Naive thymus-derived CD4-positive, alpha-beta T cell (primary cell): Measurements from ENCODE around the gene FNTB. TPM values are rescaled to one million over a fixed set of nuclear protein-coding genes. Genes with fewer than 3 reads are reported as not detected.

ENCODE experiments used
- ATAC-seq: fragments of 150-1000 bp; cut with Tn5 transposase; 2 replicates; pipeline ENCODE4 v1.10.0; 2021; ENCODE audit warnings: mild to moderate bottlenecking, moderate library complexity
- CTCF ChIA-PET: fragments of 350-600 bp; sonication (Branson Sonifier 250); formaldehyde crosslinking; loops from one replicate; lab custom pipeline; 2021; ENCODE audit warnings: antibody characterized with exemption; lab: Charles Lee
- POLR2A ChIA-PET: fragments of 350-600 bp; sonication (Branson Sonifier 250); formaldehyde crosslinking; loops from one replicate; lab custom pipeline; 2021; ENCODE audit warnings: antibody characterized with exemption, inconsistent platforms; lab: Charles Lee
- DNase-seq, 9 donors: peaks; one replicate each; pipeline versions ENCODE4 v3.0.0 to v3.0.0-alpha.2; 2020 to 2022; ENCODE audit warnings: mixed read lengths in 1 of 9
- H3K27ac ChIP-seq: one replicate; pipeline ENCODE4 v1.7.0; 2013; ENCODE audit warnings: mild to moderate bottlenecking, low read depth, low read length, moderate library complexity
- H3K27me3 ChIP-seq, 2 donors: one replicate each; pipeline ENCODE4 v1.7.0; 2013; ENCODE audit warnings: low read length in 2 of 2, mild to moderate bottlenecking in 2 of 2, moderate library complexity in 2 of 2; ENCODE audit not compliant: control insufficient read depth in 2 of 2, insufficient read depth in 2 of 2
- H3K36me3 ChIP-seq, 3 experiments: 1 replicate in 2 of 3; 2 replicates in 1 of 3; pipeline ENCODE4 v1.7.0; 2013; ENCODE audit warnings: low read length in 3 of 3, mild to moderate bottlenecking in 3 of 3, moderate library complexity in 1 of 3; ENCODE audit not compliant: insufficient read depth in 3 of 3, control insufficient read depth in 2 of 3
- H3K4me1 ChIP-seq, 2 donors: one replicate each; pipeline ENCODE4 v1.7.0; 2013; ENCODE audit warnings: low read length in 2 of 2, mild to moderate bottlenecking in 2 of 2, moderate library complexity in 1 of 2; ENCODE audit not compliant: control insufficient read depth in 2 of 2, insufficient read depth in 2 of 2
- H3K4me3 ChIP-seq: 2 replicates; pipeline ENCODE4 v1.7.0; 2013; ENCODE audit warnings: mild to moderate bottlenecking, low read length
- H3K9me3 ChIP-seq, 3 experiments: 1 replicate in 2 of 3; 2 replicates in 1 of 3; pipeline ENCODE4 v1.7.0; 2013; ENCODE audit warnings: low read length in 3 of 3; ENCODE audit not compliant: control insufficient read depth in 2 of 3
- H3K27ac Mint-ChIP-seq, 9 donors: one replicate each; pipeline ENCODE4 v1.8.0; 2020 to 2022; ENCODE audit warnings: mixed read lengths in 9 of 9, mild to moderate bottlenecking in 8 of 9, moderate library complexity in 5 of 9, inconsistent platforms in 2 of 9
- H3K27me3 Mint-ChIP-seq, 5 donors: one replicate each; pipeline ENCODE4 v1.8.0; 2021 to 2022; ENCODE audit warnings: mixed read lengths in 5 of 5, mild to moderate bottlenecking in 1 of 5
- H3K36me3 Mint-ChIP-seq, 5 donors: one replicate each; pipeline ENCODE4 v1.8.0; 2020 to 2022; ENCODE audit warnings: mixed read lengths in 5 of 5, mild to moderate bottlenecking in 3 of 5, inconsistent platforms in 1 of 5
- H3K4me1 Mint-ChIP-seq, 7 donors: one replicate each; pipeline ENCODE4 v1.8.0; 2020 to 2022; ENCODE audit warnings: mixed read lengths in 7 of 7, mild to moderate bottlenecking in 3 of 7, inconsistent platforms in 1 of 7
- H3K4me3 Mint-ChIP-seq, 10 donors: one replicate each; pipeline ENCODE4 v1.8.0; 2020 to 2022; ENCODE audit warnings: mild to moderate bottlenecking in 10 of 10, mixed read lengths in 10 of 10, moderate library complexity in 6 of 10, inconsistent platforms in 2 of 10
- H3K9me3 Mint-ChIP-seq, 11 donors: one replicate each; pipeline ENCODE4 v1.8.0; 2020 to 2022; ENCODE audit warnings: mixed read lengths in 11 of 11, mild to moderate bottlenecking in 4 of 11, inconsistent platforms in 1 of 11, moderate library complexity in 1 of 11
- intact Hi-C, 2 donors: fragments of 100-400 bp; cut with micrococcal nuclease; formaldehyde crosslinking; loops; one replicate each; pipeline ENCODE4 v1.15.1; 2023
- polyA plus RNA-seq, 2 donors: library from polyadenylated mRNA; unstranded; fragments of 300-500 nt; fragmentation: Illumina TruSeq; gene quantifications; one replicate each; pipeline ENCODE4 v1.2.3, GENCODE V29; 2021
- total RNA-seq, 6 experiments: library from RNA in 5 of 6; stranded (reverse) in 5 of 6; gene quantifications; 1 replicate in 5 of 6; 2 replicates in 1 of 6; pipeline ENCODE4 v1.2.3 and lab custom pipeline; 2021 to 2026

FNTB gene
- total and polyA plus RNA-seq, 7 experiments from 2014 or later: 4.0 to 19.7 (median 11.3) TPM

DNA sequence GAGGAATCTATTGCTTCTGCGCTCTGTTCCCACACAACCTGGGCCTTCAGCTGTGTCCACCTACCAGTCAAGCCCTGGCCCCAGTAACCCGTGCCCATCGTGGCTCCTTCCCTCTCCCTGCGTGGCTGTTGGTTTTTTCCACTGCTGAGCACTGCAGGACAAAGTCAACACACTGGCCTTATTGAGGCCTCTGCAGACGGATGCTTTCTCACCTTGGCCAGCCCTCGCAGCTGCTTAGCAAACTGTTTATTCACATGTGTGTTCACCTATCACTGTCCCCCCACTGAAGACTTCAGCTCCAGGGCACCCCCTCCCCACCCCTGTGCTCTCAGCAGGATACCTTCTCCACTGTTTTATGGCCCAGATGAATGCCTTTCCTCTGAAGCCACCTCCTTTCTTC, 31.4 kb upstream of the FNTB start:
- Mint-ChIP-seq H3K9me3 (no peaks in the 10 kb centered on the region), H3K36me3 (peaks cover 0 to 43% (median 3%) of the 10 kb centered on the region in 5 donors), H3K27ac (peak overlapping the region in 2 of 9 donors; percentile 8 to 46), H3K27me3 (no peaks in the 10 kb centered on the region), H3K4me3 (no peak overlapping the region), H3K4me1 (peaks cover 12 to 30% (median 18%) of the 10 kb centered on the region in 7 donors)
- no peak overlapping the region for H3K4me3 ChIP-seq
- no peaks in the 10 kb centered on the region for H3K4me1 ChIP-seq
- ChIA-PET CTCF (no interaction called here), POLR2A (no interaction called here)
- no peak overlapping the region for H3K27ac ChIP-seq
- H3K9me3 ChIP-seq: no peaks in the 10 kb centered on the region
- no peaks in the 10 kb centered on the region for H3K27me3 ChIP-seq
- ATAC-seq (no peak), DNase-seq (no peak)
- intact Hi-C loops: loop anchor here in 1 of 2 donors (2.0 kb wide), 1 partner anchor 16 kb away; no protein-coding TSS in a partner anchor
- peaks cover 0 to 26% (median 0%) of the 10 kb centered on the region in 3 experiments for H3K36me3 ChIP-seq

GRCh38 chr14:64956697-64957406, 29.8 kb upstream of the FNTB start:
- H3K9me3 ChIP-seq: no peaks in the 10 kb centered on the region
- Mint-ChIP-seq H3K4me1 (peaks cover 12 to 36% (median 24%) of the 10 kb centered on the region in 7 donors), H3K4me3 (no peak overlapping the region), H3K9me3 (no peaks in the 10 kb centered on the region), H3K27me3 (no peaks in the 10 kb centered on the region), H3K27ac (no peak overlapping the region), H3K36me3 (peaks cover 0 to 30% (median 0%) of the 10 kb centered on the region in 5 donors)
- H3K4me3 ChIP-seq: no peak overlapping the region
- no peak for DNase-seq
- intact Hi-C loops: no loop called here
- ChIA-PET POLR2A (interaction anchor here (1.4 kb wide), 1 partner anchor 42 kb away, joined by 4 read pairs; the partner anchor contains the start of gene CHURC1), CTCF (interaction anchor here (1.3 kb wide), 1 partner anchor 65 kb away, joined by 3 read pairs; no protein-coding TSS in a partner anchor)
- no peaks in the 10 kb centered on the region for H3K27me3 ChIP-seq
- peaks cover 0 to 10% (median 0%) of the 10 kb centered on the region in 3 experiments for H3K36me3 ChIP-seq
- H3K27ac ChIP-seq: no peak overlapping the region
- H3K4me1 ChIP-seq: no peaks in the 10 kb centered on the region
- no peak for ATAC-seq

GRCh38 chr14:64958201-64958600, 28.5 kb upstream of the FNTB start:
- CTCF ChIA-PET: interaction anchor here (1.3 kb wide), 1 partner anchor 66 kb away, joined by 3 read pairs; no protein-coding TSS in a partner anchor
- no peaks in the 10 kb centered on the region for H3K27me3 Mint-ChIP-seq
- H3K4me1 ChIP-seq: no peaks in the 10 kb centered on the region
- POLR2A ChIA-PET: interaction anchor here (0.6 to 1.5 kb wide), 3 partner anchors 11 to 416 kb away, joined by 3 to 4 read pairs (median 3); partner anchors contain the start of gene CHURC1
- peaks cover 0 to 8% (median 0%) of the 10 kb centered on the region in 3 experiments for H3K36me3 ChIP-seq
- H3K27ac ChIP-seq: no peak overlapping the region
- peak overlapping the region in 1 of 9 donors; percentile 9 for H3K27ac Mint-ChIP-seq
- H3K9me3 Mint-ChIP-seq: no peaks in the 10 kb centered on the region
- H3K9me3 ChIP-seq: no peaks in the 10 kb centered on the region
- H3K27me3 ChIP-seq: no peaks in the 10 kb centered on the region
- no peak overlapping the region for H3K4me3 Mint-ChIP-seq
- peaks cover 0 to 19% (median 0%) of the 10 kb centered on the region in 5 donors for H3K36me3 Mint-ChIP-seq
- no peak for DNase-seq
- no peak for ATAC-seq
- H3K4me1 Mint-ChIP-seq: peaks cover 3 to 34% (median 13%) of the 10 kb centered on the region in 7 donors
- intact Hi-C loops: no loop called here
- H3K4me3 ChIP-seq: no peak overlapping the region

GRCh38 chr14:64958743-64959142, 28.0 kb upstream of the FNTB start:
- Mint-ChIP-seq H3K27ac (no peak overlapping the region), H3K4me1 (peaks cover 3 to 29% (median 14%) of the 10 kb centered on the region in 7 donors), H3K9me3 (no peaks in the 10 kb centered on the region), H3K27me3 (no peaks in the 10 kb centered on the region), H3K36me3 (peaks cover 0 to 19% (median under 1%) of the 10 kb centered on the region in 5 donors), H3K4me3 (no peak overlapping the region)
- intact Hi-C loops: no loop called here
- Histone ChIP-seq H3K4me3 (no peak overlapping the region), H3K27ac (no peak overlapping the region), H3K36me3 (peaks cover 0 to 8% (median 0%) of the 10 kb centered on the region in 3 experiments), H3K9me3 (no peaks in the 10 kb centered on the region), H3K27me3 (no peaks in the 10 kb centered on the region), H3K4me1 (no peaks in the 10 kb centered on the region)
- DNase-seq (no peak), ATAC-seq (no peak)
- CTCF ChIA-PET: no interaction called here
- POLR2A ChIA-PET: interaction anchor here (1.1 to 1.5 kb wide), 2 partner anchors 12 to 44 kb away, joined by 3 to 4 read pairs; partner anchors contain the start of gene CHURC1

GRCh38 chr14:64960762-64961276, 25.9 kb upstream of the FNTB start:
- CTCF ChIA-PET: interaction anchor here (1.2 kb wide), 1 partner anchor 69 kb away, joined by 3 read pairs; no protein-coding TSS in a partner anchor
- H3K36me3 ChIP-seq: peaks cover 0 to 8% (median 0%) of the 10 kb centered on the region in 3 experiments
- Mint-ChIP-seq H3K4me1 (peaks cover 3 to 28% (median 13%) of the 10 kb centered on the region in 7 donors), H3K4me3 (no peak overlapping the region), H3K36me3 (peaks cover 1 to 16% (median 5%) of the 10 kb centered on the region in 5 donors), H3K27ac (no peak overlapping the region), H3K27me3 (no peaks in the 10 kb centered on the region), H3K9me3 (peaks cover 0 to 1% (median 0%) of the 10 kb centered on the region in 11 donors)
- no peak for DNase-seq
- H3K4me1 ChIP-seq: no peaks in the 10 kb centered on the region
- no peaks in the 10 kb centered on the region for H3K9me3 ChIP-seq
- H3K27me3 ChIP-seq: no peaks in the 10 kb centered on the region
- intact Hi-C loops: no loop called here
- no peak overlapping the region for H3K27ac ChIP-seq
- no peak for ATAC-seq
- POLR2A ChIA-PET: no interaction called here
- H3K4me3 ChIP-seq: no peak overlapping the region

GRCh38 chr14:64963611-64964010, 23.1 kb upstream of the FNTB start:
- H3K4me1 Mint-ChIP-seq: peaks cover 9 to 49% (median 18%) of the 10 kb centered on the region in 7 donors
- CTCF ChIA-PET: no interaction called here
- POLR2A ChIA-PET: no interaction called here
- no peak for DNase-seq
- Histone ChIP-seq H3K4me3 (no peak overlapping the region), H3K9me3 (no peaks in the 10 kb centered on the region), H3K27ac (no peak overlapping the region), H3K4me1 (no peaks in the 10 kb centered on the region), H3K36me3 (no peaks in the 10 kb centered on the region), H3K27me3 (no peaks in the 10 kb centered on the region)
- H3K9me3 Mint-ChIP-seq: peaks cover 0 to 1% (median 0%) of the 10 kb centered on the region in 11 donors
- no peak overlapping the region for H3K4me3 Mint-ChIP-seq
- intact Hi-C loops: no loop called here
- peaks cover 1 to 22% (median 5%) of the 10 kb centered on the region in 5 donors for H3K36me3 Mint-ChIP-seq
- no peak for ATAC-seq
- no peak overlapping the region for H3K27ac Mint-ChIP-seq
- no peaks in the 10 kb centered on the region for H3K27me3 Mint-ChIP-seq
